Activated gamma-delta T cell treated with anti-CD3 and anti-CD28 coated beads, Interleukin-2, amount 50 U/mL, for 16 hours (primary cell): Measurements from ENCODE around the gene IMP4.

Source experiments
- DNase-seq: peaks from one replicate; pipeline ENCODE4 v3.0.0-alpha.2; 2020; ENCODE audit warnings: low read depth

IMP4 gene

DNA sequence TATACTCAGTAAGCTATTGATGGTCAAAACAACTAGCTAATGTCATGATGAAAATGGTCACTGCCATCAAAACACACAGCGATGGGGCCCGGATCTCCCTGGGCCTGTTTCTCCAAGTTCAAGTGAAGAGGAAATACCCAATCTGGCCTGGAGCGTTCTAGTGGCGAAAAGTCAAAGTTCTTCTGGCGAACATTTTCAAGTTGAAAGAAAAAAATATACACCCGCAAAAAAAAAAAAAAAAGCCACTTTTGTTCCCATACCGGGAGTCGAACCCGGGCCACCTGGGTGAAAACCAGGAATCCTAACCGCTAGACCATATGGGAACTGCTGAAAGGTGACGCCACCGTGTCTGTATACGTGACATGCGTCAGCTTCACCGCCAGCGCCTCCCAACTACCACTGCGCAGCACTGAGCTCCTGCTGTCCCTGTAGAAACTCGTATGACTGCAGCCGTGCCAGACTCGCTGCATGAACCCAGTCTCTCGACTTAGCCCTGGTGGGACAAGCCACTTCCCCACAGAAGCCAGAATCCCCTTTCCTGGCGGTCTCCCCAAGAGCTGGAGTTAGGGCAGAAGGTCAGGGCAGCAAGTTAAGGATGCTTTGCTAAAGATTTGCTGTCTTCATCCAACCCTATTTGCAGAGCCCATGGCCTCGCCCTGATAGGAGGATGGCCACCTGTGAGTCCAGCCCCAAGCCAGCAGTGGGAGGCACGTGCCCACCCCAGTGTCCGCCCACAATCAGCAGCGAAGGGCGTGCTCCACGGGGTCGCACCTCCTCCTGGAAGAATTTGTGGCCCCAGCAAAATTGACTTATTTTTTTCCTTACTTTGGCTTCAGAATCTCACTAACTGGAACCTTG, 5.6 kb upstream of the IMP4 start:
- DNase-seq = no peak

DNA sequence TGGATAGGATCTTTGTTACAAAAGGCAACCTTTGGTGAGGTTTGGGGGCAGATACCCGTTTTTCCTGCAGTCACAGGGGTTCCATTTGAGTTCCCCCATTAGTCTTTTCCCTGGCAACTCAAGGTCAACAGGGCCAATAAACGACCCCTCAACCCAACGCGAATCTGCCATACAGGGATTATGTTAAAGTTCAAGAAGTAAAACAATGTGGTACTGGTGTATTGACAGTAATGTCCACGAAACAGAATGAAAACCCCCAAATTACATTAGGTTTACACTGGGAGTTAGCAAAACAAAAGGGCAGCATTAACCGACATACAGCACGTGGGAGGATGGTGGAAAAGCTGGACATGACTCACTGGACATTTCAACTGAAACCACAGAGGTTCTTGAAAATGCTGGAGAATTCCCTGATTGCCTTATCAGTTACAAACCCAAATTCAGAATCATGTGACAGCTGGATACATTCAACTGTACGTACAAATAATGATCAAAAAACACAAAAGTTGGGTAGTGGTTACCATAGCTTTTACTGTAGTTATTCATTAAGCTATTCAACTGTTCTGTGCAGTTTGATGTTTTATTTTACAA, 4.9 kb upstream of the IMP4 start:
- no peak for DNase-seq

DNA sequence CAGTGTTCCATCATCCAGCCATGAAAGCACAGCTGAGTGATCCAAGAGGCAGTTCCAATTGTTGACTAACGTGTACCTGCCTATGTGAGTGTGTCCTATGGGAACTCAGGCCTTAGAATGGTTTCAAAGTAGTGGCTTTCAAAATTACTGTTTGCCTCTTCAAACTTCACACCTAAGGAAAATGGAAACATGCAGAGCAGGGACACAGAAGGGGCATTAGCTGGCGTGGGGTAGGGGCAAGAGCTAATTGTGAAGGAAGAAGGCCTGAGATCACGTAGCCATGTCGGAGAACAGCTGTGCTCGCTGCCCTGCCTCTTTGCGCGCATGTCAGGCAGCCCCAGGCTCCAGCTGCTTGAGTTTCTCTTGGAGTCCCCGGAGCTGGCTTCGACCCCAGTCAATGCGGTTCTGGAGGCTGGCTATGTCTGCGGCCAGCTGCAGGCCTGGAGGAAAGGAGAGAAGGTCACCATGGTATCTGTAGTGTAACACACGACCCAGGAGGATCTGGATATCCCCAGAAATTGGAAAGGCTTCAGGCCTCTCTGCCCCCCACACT, 3.8 kb upstream of the IMP4 start:
- DNase-seq = no peak

DNA sequence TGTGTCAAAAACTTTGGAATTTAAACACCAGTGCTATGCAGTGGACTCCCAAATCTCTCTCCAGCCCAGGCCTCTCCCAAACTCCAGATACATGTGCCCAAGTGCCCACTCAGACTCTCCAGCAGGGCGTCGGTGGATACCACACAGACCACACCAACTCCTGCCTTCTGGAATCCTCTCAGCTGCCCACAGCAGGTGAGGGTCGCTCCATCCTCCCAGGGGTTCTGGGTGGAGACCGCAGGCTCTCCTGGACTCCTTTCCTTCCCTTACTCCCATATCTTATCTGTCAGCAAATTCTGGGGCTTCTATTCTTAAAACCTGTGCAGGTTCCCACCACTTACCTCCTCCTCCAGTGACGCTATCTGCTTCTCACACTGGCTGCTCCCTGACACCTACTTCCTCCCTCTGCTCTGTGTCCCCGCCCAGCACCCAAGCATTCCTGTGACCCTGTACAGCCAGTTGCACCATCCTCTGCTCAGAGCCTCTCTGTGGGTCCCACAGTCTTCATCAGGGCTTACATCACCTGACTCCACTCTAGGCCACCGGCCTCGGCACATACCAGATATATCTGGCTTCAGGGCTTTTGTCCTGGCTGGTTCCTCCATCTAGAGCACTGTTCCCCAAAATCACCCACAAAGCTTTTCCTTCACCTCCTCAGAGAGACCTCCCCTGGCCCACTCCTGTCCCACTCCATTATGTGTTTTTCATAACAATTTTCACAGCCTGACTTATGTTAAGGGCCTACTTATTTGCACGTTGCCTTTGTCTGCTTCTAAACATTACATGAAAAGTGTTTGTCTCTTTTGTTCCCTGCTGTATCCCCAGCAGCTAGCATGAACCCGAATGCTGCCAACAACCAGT, 2.6 kb upstream of the IMP4 start:
- DNase-seq = no peak

DNA sequence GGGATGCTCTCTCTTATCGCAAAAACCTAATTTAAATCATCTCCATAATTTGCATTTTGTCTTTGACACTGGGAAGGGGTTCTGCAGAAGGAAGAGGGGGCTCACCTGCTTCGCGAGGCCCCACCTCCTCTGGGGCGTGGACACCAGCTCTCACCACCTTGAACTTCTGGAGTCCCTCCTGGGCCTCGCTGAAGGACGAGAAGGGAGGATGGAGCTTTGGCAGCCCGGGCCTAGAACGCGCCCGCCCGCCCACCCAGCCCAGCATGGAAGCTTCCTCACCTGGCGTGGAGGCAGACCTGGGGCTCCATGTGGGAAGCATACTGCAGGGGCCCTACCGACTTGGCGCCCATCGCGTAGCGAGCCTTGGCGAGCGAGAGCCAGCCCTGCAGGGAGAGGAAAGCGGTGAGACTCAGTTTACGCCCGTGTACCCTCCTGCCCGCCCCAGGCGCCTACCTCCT, 1.1 kb upstream of the IMP4 start:
- no peak for DNase-seq

DNA sequence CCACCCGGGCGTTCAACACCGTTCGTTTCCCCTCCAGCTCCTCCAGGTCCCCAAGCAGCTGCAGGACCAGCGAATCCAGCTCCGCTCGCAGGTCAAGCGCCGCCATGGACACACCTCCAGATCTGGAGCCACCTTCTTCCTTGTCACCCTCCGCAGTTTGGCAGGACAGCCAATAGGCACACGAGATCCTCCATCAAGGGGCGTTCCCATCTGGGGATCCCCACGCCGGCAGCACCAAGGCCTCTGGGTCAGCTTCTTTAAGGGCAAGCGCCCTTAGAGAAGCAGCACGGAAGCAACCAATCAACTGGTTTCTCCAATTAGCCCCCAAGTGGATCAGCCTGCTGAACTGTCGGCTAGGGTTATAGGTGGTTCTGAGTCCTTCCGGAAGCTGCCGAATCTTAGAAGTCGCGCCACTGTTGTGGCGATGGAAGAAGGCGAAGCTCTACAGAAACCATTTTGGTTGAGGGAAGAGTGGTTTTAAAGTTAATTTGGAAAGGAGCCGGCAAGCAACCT, 621 bp upstream of the IMP4 start:
- DNase-seq = peak; percentile 71

DNA sequence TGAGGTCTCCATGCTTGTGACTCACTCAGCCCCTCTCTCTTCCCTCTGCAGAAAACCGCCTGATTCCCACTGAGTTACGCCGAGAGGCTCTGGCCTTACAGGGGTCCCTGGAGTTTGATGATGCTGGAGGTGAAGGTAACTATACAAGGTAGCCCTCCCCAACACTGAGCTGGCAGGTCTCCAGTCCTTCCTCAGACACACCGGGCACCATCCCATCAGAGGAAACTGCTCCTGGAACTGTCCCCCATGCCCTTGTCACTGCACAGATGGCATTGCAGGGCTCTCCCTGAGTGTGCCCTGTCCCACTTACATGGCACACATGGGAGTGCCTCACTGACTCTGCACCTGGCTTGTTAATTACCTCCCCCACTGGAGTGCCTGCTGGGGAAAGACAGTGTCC, 1.9 kb downstream of the IMP4 start:
- DNase-seq = no peak

DNA sequence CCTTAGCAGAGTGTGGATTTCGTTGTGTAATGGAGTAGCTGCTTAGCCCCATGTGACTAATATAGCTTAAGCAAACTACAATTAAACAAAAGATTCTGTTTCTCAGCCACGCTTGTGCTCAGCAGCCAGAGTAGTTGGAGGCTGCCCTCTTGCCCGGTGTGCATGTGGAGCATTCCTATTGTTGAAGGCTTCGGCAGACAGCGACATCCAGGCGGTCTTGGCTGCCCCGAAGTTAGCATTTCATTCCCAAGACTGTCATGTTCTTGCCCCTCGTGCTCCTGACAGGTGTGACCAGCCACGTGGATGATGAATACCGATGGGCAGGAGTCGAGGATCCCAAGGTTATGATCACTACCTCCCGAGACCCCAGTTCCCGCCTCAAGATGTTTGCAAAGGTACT, 2.4 kb downstream of the IMP4 start:
- DNase-seq = no peak

DNA sequence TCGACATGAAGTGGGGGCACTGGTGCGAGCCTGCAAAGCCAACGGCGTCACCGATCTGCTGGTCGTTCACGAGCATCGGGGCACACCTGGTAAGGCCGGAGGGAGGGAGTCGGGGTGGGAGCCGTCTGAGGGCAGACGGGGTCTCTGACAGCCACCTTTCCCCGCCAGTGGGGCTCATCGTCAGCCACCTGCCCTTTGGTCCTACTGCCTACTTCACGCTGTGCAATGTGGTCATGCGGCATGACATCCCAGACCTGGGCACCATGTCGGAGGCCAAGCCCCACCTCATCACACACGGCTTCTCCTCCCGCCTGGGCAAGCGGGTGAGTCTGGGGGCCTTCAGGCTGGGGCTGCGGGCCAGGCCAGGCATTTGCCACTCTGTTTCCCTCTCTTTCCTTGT, 2.9 kb downstream of the IMP4 start:
- DNase-seq = no peak

DNA sequence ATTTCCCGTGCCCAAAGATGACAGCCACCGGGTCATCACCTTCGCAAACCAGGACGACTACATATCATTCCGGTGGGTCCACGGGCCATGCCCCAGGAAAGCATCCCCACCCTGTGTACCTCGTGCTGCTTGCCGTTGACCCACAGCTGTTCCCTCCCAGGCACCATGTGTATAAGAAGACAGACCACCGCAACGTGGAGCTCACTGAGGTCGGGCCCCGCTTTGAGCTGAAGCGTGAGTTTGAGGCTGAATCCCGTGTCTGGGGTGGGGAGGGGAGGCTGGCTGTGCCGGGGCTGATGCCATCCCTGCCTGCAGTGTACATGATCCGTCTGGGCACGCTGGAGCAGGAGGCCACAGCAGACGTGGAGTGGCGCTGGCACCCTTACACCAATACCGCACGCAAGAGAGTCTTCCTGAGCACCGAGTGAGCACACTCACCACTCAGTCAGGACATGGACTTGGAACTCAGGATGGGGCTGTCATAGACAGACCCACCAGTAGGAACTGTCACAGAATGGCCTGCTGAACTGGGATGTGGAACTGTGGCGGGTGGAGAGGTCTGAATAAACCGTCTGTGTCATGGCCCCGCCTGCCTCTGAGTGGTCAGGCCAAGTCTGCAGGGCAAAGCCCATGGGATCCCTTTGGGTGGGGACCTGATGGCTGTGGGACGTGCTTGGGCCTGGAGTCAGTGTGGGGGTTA, 3.5 kb downstream of the IMP4 start:
- DNase-seq = no peak

DNA sequence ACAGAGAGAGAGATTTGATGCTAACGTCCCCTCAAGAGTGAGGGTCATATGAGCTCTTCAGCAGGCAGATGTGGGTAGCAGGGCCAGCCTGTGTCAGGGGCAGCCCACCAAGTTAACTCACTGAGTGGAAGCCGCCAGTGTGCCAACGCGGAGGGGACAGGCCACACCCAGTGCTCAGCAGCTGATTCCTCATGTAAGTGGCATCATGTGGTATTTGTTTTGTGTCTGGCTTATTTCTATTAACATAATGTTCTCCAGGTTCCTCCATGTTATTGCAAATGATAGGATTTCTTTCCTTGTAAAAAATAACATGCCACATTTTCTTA, 4.0 kb downstream of the IMP4 start:
- no peak for DNase-seq

DNA sequence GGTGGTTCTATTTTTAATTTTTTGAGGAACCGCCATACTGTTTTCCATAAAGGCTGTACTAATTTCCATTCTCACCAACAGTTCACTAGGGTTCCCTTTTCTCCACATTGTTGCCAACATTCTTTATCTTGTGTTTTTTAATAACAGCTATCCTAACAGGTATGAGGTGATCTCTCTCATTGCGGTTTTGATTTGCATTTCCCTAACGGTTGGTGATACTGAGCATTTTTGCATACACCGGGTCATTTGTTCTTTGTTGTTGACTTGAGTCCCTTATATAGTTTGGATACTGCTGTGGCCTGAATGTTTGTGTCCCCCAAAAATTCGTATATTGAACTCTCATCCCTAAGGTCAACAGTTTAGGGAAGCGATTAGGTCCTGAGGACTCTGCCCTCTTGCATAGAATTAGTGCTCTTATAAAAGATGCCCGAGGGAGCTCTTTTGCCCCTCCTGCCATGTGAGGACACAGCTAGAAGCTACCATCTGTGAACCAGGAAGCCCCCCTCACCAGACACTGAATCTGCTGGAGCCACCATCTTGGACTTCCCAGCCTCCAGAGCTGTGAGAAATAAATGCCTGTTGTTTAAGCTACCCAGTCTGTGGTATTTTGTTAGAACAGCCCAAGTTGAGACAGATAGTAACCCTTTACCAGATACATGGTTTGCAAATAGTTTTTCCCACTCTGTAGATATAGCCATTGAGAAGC, 4.7 kb downstream of the IMP4 start:
- DNase-seq = no peak

DNA sequence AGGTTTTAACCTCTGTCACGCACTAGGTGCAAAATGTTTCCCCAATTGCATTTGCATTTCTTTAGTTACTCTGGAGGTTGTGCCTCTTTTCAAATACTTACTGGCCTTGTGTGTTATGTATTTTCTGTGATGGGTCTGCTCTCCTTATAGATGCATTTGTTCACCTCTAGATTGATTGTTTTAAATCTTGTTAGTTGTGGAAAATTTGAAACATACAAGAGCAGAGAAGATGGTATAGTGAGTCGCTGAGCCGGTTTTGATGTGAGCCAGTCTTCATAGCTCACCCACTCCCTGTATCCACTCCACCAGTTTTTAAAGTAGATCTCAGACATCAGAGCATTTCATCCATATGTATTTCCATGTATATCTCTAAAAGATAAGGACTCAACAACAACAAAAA, 6.5 kb downstream of the IMP4 start:
- no peak for DNase-seq

DNA sequence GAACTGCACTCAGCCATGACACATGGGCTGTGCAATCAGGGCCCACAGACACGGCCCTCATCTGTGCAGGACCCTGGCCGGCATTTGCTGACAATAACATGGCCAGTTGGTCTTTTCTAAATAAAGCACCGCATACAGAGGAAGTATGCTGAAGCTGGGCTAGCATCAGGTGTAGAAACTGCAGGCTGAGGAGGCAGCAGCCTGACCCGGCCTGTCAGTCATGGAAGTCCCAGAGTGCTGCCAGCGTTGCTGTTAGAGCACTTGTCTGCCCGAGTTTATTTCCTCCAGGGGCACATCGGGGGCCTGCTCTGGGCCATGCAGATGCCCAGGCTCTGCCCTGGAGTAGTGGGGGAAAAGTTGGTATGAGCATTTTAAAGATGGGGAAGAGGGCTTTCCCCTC, 9.0 kb downstream of the IMP4 start:
- no peak for DNase-seq

DNA sequence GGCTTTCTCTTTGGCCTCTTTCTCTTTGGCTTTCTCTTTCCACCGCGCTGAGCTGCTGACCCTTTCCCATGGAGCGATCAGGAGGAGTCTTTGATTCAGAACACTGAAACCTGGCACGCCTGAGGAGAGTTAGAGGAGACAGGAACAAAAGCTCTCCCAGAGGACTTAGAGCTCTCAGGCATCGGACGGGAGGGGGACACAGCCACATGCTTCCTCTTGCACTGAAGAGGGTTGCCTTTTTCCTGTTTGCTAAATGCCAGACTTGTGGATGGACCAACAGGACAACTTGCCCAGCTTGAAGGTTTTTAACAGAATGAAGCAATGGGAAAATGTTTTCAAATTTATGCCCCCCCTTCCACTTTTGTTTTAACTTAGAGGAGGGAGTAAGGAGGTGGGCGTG, 9.5 kb downstream of the IMP4 start:
- no peak for DNase-seq

DNA sequence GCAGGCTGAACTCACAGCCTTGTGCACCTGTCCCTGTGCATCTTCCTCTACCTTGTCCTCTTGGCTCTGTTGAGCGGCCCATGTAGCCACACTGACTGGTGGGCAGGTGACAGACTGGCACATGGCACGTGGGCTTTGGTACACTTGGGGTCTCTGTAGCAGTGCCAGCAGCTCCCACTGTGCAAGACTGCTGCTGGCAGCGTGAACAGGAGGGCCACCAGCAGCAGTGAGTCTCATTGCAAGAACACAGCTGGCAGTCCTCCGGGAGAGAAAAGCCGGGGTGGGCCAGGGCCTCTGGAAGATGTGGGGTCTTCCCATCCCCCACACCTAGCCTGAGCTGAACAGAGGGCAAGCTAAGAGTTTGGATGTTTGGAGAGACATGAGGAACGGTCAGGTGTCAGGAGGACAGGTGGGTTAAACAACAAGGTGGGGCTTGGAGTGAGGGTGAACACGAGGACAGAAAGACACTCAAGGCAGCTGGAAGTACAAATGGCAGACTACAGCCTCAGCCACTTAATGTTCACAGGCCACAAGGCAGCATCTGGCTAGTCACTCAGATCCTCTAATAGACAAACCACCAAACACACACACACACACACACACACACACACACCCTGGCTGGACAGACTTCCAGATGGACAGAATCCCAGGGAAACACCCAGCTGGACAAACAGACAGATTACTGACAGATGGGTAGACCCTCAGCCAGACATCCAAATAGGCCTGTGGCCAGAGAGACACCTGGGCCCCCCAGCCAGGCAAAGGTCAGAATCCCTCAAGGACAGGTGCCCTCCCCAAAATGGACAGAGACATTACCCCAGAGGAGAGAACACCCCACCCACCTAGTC, 10.8 kb downstream of the IMP4 start:
- no peak for DNase-seq

DNA sequence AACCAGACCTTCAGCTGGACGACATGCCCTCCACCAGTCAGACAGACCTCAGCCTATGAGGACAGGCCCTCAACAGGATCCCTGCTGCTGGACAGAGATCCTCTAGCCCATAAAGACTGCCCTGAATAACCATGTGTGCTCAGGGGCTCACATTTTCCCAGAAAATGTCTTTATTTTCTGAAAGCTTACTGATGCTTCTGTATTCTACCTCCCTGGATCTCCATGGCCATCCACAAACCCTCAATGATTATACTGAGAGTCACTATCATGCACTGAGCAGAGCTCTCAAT, 11.4 kb downstream of the IMP4 start:
- no peak for DNase-seq

DNA sequence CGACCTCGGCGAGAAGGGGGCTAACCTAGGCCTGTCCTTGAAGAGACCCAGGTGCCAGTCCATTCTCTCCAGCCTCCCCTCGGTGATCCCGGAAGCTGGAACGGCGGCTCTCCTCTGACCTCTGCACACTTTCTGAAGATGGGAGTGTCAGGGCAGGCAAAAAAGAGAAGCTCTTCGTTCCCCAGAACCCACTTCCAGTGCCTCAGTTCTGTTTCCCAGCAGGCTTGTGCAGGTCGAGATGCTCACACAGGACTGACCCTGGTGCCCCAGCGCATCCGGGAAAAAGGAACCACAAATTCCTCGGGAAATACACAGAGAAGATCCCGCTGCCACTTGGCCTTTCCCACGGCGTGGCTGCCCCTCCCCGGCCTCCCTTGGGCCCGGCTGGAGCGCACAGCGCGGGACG, 12.5 kb downstream of the IMP4 start:
- DNase-seq = no peak

DNA sequence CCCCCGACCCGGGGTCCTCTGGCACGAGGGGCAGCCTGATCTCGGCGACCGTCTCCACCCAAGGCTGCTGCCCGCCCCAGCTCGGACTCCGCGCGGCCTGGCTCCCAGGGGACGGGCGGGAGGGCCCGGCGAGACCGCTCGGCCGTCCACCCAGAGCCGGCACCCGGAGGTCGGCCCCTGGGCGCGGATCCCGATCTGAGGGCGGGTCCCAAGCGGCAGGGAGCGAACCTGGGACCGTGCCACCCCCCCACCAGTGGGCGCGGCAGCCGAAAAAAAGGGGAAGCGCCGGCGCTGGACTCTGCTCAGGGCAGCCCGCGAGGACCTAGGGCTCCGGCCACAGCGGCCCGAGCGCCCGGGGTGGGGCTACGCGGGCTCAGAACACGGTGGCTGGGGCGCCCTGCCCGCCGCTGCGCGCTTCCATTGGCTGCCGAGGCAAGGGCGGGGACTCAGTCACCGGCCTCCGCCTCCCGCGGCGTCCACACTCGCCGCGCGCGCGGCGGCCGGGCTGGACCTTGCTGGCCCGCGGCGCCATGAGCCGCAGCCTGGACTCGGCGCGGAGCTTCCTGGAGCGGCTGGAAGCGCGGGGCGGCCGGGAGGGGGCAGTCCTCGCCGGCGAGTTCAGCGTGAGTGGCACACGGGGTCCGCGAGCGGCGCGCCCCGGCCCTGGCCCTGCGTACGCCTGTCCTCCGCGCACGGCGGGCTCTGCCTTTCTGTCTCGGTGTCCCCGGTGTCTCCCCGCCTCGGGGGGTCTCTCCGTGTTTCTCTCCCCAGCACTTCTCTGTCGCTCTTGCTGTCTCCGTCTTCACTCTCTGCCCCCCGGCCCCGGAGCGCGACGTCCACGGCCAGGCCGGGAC, 13.1 kb downstream of the IMP4 start, which contains the start of gene PTPN18:
TSS of gene PTPN18 (plus strand) at position 479 of the 854 bp plus-strand sequence. CDS start at position 531, 52 bp downstream.
- no peak for DNase-seq
